ENCODE data around the gene ATP1A4.

Gene ATP1A4

DNA sequence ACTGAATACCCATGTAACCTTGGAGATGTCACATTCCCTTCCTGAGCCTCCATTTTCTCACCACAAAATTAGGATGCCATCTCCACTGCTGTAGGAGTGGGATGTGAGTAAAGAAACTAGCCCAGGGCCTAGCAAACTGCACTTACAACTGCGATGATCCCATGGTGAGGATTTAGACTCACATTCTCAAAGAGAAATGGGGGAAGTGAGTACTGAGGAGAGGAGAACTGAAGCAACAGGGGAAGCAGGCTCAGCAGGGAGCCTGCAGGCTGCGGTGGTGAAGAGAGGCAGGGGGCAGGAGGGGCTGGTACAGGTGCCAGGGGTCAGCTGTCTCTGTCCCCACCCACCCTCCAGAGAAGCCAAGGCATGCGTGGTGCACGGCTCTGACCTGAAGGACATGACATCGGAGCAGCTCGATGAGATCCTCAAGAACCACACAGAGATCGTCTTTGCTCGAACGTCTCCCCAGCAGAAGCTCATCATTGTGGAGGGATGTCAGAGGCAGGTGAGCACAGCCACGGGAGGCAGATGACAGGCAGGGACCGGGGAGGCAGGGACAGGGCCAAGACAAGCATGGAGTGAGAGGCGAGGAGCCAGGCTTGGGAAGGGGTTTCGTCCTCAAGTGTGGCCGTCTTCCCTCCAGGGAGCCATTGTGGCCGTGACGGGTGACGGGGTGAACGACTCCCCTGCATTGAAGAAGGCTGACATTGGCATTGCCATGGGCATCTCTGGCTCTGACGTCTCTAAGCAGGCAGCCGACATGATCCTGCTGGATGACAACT lies 16.4 kb upstream of the ATP1A4 start:
- TF ChIP-seq, protein P1, sequence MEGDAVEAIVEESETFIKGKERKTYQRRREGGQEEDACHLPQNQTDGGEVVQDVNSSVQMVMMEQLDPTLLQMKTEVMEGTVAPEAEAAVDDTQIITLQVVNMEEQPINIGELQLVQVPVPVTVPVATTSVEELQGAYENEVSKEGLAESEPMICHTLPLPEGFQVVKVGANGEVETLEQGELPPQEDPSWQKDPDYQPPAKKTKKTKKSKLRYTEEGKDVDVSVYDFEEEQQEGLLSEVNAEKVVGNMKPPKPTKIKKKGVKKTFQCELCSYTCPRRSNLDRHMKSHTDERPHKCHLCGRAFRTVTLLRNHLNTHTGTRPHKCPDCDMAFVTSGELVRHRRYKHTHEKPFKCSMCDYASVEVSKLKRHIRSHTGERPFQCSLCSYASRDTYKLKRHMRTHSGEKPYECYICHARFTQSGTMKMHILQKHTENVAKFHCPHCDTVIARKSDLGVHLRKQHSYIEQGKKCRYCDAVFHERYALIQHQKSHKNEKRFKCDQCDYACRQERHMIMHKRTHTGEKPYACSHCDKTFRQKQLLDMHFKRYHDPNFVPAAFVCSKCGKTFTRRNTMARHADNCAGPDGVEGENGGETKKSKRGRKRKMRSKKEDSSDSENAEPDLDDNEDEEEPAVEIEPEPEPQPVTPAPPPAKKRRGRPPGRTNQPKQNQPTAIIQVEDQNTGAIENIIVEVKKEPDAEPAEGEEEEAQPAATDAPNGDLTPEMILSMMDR (conservative IDR thresholded peaks at IDR 0.05; ENCODE audit: low read depth, low read length) = no peak
- DNase-seq (ENCODE audit: low read depth) = no peak
- no peak overlapping the region for H3K4me3 ChIP-seq (ENCODE audit: low read length)

DNA sequence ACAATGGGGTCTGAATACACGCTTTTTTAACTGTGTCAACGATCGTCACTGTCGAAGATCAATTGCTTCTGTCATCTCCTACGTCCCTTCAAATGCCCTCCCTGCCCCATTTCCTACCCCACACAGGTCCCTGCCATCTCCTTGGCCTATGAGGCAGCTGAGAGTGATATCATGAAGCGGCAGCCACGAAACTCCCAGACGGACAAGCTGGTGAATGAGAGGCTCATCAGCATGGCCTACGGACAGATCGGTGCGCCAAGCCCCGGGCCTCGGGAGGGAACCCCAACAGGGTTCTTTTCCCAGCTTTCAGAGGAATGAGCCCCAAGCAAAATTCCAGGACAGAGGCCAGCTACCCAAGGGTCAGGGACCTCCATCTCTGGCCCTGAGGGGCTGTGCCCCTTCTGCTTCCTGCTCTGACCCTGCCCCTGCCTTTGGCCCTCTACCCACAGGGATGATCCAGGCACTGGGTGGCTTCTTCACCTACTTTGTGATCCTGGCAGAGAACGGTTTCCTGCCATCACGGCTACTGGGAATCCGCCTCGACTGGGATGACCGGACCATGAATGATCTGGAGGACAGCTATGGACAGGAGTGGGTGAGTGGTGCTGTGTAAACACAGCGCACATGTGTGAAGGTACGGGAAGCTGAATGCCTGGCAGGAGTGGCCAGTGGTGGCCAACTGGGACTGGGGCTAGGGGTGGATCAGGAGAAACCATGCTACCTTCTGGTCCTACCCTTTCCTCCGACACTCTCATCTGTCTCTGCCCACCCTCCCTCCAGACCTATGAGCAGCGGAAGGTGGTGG lies 15.1 kb upstream of the ATP1A4 start:
- H3K4me3 ChIP-seq (ENCODE audit: low read length) = no peak overlapping the region
- TF ChIP-seq, protein P1 (conservative IDR thresholded peaks at IDR 0.05; ENCODE audit: low read depth, low read length) = no peak
- DNase-seq (ENCODE audit: low read depth) = no peak

DNA sequence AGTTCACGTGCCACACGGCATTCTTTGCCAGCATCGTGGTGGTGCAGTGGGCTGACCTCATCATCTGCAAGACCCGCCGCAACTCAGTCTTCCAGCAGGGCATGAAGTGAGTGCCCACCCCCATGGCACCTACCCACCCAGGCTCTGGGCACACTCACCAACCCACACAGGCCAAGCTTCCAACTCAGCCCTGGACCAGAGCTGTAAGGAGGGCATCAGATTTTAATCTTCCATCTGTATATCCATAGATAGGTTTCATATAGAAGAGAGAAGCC lies 14.5 kb upstream of the ATP1A4 start:
- no peak for DNase-seq (ENCODE audit: low read depth)
- H3K4me3 ChIP-seq (ENCODE audit: low read length) = no peak overlapping the region
- TF ChIP-seq, protein P1 (conservative IDR thresholded peaks at IDR 0.05; ENCODE audit: low read depth, low read length) = no peak

DNA sequence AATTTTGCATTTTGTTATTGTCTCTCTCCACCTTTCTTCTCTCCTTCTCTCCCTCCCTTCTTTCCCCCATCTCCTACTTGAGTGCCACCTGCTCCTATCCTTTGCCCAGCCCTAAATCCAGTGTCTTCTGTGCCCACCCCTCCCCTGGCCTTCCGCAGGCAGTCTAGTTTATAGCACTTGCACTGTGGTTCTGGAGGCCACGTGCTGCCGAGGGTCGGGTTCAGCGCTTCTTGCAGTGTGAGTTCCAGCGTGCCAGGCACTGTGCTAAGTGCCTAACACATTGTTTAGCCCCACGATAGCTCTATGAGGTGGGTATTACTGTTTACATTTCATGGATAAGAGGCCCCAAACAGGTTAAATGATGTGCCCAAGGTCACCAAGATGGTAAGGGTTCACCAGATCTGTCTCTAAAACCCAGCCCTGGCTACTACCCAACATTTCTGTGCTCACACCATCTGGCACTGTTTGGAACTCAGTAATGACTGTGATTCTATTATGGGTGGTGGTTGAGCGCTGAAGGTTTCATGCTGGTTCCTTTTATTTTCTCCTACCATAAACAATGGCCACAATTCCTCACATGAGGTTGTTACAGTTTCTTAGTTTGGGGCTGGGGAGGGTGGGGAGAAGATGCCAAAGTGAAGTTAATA lies 14.1 kb upstream of the ATP1A4 start:
- TF ChIP-seq, protein P1 (conservative IDR thresholded peaks at IDR 0.05; ENCODE audit: low read depth, low read length) = no peak
- H3K4me3 ChIP-seq (ENCODE audit: low read length) = no peak overlapping the region
- DNase-seq (ENCODE audit: low read depth) = no peak

DNA sequence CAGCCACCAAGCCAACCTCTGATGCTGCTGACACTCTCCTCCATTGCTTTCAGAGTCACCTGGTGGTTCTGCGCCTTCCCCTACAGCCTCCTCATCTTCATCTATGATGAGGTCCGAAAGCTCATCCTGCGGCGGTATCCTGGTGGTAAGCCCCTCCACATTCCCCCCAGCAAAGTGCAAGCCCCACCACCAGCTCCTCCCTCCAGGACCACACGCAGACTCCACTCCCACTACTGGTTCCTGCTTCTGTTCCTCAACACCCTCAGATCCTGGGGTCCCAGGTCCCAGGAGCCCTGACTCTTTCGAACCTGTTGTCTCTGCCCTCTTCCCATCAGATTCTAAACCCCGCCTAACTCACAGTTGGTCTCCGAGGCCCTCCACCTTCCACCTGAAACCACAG lies 11.6 kb upstream of the ATP1A4 start:
- TF ChIP-seq, protein P1 (conservative IDR thresholded peaks at IDR 0.05; ENCODE audit: low read depth, low read length) = no peak

DNA sequence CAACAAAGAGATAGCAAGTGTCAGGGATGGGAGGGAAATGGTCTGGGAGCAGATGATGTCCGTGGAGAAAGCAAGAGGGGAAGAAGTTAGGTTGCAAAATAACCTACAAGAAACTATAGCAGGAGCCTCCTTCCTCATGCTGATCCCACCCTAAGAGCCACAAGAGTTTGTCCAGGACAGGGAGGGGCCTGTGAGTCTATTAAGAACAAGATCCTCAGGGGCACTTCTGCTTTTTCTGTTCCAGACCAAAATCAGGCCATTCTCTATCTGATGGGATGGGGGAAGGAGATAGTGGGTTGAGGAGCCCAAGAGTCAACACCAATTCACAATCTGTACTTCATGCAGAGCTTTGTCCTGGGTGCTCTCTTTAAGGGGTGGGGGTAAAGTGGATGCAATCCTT lies 7.7 kb upstream of the ATP1A4 start:
- TF ChIP-seq, protein P1 (conservative IDR thresholded peaks at IDR 0.05; ENCODE audit: low read depth, low read length) = no peak
- no peak overlapping the region for H3K4me3 ChIP-seq (ENCODE audit: low read length)
- DNase-seq (ENCODE audit: low read depth) = no peak

More for the DNA sequence above, 11.6 kb upstream of the ATP1A4 start:
- H3K4me3 ChIP-seq (ENCODE audit: low read length) = no peak overlapping the region
- DNase-seq (ENCODE audit: low read depth) = no peak
